Neuron (in vitro differentiated cells): ENCODE data around the gene BLOC1S3.

Experiments
- H2AFZ ChIP-seq: one replicate; pipeline ENCODE4 v1.6.1; 2013; ENCODE audit warnings: low read depth, mild to moderate bottlenecking, inconsistent platforms, low read length, moderate library complexity
- H3K27me3 ChIP-seq: one replicate; pipeline ENCODE4 v1.6.1; 2013; ENCODE audit warnings: low read length; ENCODE audit not compliant: insufficient read depth
- H3K36me3 ChIP-seq: one replicate; pipeline ENCODE4 v1.6.1; 2013; ENCODE audit warnings: low read length; ENCODE audit not compliant: insufficient read depth
- H3K4me1 ChIP-seq: one replicate; pipeline ENCODE4 v1.6.1; 2013; ENCODE audit warnings: low read length; ENCODE audit not compliant: insufficient read depth
- H3K4me3 ChIP-seq: 2 replicates; pipeline ENCODE4 v1.5.1; 2013; ENCODE audit warnings: mild to moderate bottlenecking, low read length, moderate library complexity
- H3K9me3 ChIP-seq: one replicate; pipeline ENCODE4 v1.6.1; 2013; ENCODE audit warnings: low read length

The BLOC1S3 gene

GRCh38 chr19:45172173-45172572 lies 6.4 kb upstream of the BLOC1S3 start:
- H3K9me3 ChIP-seq: no peaks in the 10 kb centered on the region
- no peaks in the 10 kb centered on the region for H3K36me3 ChIP-seq
- H2AFZ ChIP-seq: no peak overlapping the region
- H3K4me1 ChIP-seq: peaks cover 4% of the 10 kb centered on the region
- H3K27me3 ChIP-seq: no peaks in the 10 kb centered on the region
- no peak overlapping the region for H3K4me3 ChIP-seq

GRCh38 chr19:45172611-45173208 lies 5.9 kb upstream of the BLOC1S3 start:
- Histone ChIP-seq H3K9me3 (no peaks in the 10 kb centered on the region), H2AFZ (no peak overlapping the region), H3K4me1 (peaks cover 9% of the 10 kb centered on the region)

DNA sequence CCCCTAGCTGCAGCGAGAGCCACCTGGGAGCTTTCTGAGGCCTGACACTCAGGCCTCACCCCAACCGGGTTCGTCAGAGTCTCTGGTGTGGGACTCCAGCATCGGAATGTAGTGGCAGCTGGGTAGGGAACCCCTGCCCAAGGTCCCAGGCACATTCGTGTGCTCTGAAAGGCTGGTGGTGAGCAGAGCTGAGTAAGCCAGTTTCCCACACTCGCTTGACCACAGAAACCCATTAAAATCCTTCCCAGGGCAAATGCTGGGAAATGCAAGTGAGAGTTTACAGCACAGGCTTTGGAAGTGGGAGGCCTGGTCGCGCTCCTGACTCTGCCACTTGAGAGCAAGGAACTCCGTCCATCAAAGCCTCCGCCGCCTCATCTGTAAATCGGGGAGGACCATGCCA lies 4.8 kb upstream of the BLOC1S3 start:
- H3K4me1 ChIP-seq: peaks cover 9% of the 10 kb centered on the region
- H3K4me3 ChIP-seq: no peak overlapping the region
- no peaks in the 10 kb centered on the region for H3K36me3 ChIP-seq
- no peak overlapping the region for H2AFZ ChIP-seq
- no peaks in the 10 kb centered on the region for H3K27me3 ChIP-seq
- H3K9me3 ChIP-seq: no peaks in the 10 kb centered on the region

More at GRCh38 chr19:45172611-45173208, 5.9 kb upstream of the BLOC1S3 start:
- Histone ChIP-seq H3K27me3 (no peaks in the 10 kb centered on the region), H3K4me3 (no peak overlapping the region), H3K36me3 (no peaks in the 10 kb centered on the region)

- Histone ChIP-seq H3K27me3 (no peaks in the 10 kb centered on the region), H3K4me1 (peaks cover 15% of the 10 kb centered on the region), H3K4me3 (no peak overlapping the region), H2AFZ (no peak overlapping the region), H3K36me3 (no peaks in the 10 kb centered on the region), H3K9me3 (no peaks in the 10 kb centered on the region)
Measured at GRCh38 chr19:45175515-45176345, 2.9 kb upstream of the BLOC1S3 start.

DNA sequence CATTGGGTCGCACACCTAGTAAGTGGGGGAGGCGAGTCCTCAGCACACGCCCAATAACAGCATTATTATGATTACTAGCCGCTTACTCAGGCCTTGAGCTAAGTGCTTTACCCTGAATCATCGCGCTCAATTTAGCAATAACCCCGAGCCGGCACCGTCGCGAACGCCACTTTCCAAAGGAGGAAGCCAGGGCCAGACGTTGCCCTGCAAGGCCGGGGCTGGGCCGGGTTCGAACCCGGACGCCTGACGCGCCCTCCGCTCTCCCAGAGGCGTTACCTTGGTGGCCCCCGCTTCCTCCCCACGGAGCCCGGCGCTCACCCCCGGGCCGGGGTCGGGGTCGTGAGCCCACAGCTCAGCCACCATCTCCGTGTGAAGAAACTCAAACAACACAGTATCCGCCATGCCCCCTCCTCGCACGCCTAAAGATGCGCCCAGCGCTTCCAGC lies 745 bp upstream of the BLOC1S3 start, which contains the start of gene TRAPPC6A:
TRAPPC6A (minus strand) TSS at position 421 of the 445 bp plus-strand sequence; CDS start at position 402, 19 bp downstream.
- Histone ChIP-seq H3K9me3 (no peaks in the 10 kb centered on the region), H3K4me3 (peak within 1 kb of the TSS; percentile 80), H2AFZ (peak within 1 kb of the TSS; percentile 63), H3K27me3 (no peaks in the 10 kb centered on the region), H3K36me3 (no peaks in the 10 kb centered on the region), H3K4me1 (peaks cover 12% of the 10 kb centered on the region)

DNA sequence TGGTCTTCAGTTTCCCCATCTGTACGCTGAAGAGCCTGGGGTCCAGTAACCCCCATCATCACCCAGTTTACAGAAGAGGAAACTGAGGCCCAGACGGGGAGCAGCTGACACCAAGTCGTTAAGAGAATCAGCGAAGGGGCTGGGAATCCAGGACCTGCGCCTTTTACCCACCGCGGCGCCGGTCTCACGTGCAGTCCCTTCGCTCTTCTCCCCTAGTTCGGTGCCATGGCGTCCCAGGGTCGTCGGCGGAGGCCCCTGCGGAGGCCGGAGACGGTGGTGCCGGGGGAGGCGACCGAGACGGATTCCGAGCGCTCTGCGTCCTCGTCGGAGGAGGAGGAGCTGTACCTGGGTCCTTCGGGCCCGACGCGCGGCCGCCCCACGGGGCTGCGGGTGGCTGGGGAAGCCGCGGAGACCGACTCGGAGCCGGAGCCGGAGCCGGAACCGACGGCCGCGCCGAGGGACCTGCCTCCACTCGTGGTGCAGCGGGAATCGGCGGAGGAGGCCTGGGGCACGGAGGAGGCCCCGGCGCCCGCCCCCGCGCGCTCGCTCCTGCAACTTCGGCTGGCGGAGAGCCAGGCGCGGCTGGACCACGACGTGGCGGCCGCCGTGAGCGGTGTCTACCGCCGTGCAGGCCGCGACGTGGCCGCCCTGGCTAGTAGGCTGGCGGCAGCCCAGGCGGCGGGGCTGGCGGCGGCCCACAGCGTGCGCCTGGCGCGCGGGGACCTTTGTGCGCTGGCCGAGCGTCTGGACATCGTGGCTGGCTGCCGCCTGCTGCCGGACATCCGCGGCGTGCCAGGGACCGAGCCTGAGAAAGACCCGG lies 698 bp downstream of the BLOC1S3 start:
- Histone ChIP-seq H2AFZ (peak overlapping the region; percentile 63), H3K27me3 (no peaks in the 10 kb centered on the region), H3K4me1 (peaks cover 12% of the 10 kb centered on the region), H3K9me3 (no peaks in the 10 kb centered on the region), H3K36me3 (no peaks in the 10 kb centered on the region), H3K4me3 (peak overlapping the region; percentile 80)

DNA sequence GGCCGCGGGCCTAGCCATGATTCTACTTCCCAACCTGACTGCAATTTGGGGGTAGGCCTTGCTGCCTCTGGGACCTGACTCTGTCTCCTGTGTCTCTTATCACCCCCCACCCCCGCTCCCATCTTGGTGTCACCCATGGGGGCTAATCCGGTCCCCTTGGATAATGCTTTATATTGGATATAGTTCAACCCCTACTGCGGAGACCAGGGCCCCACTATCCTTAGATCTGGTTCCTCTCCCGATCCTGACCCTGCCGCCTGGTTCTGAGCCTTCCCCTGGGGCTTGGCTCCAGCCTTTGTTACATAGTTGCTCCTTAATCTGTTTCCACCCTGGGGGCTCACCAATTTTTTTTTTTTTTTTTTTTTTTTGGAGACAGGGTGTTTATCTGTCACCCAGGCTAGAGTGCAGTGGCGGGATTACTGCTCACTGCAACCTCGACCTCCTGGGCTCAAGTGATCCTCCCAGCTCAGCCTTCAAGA lies 1.3 kb downstream of the BLOC1S3 start:
- H3K9me3 ChIP-seq: no peaks in the 10 kb centered on the region
- no peak overlapping the region for H2AFZ ChIP-seq
- H3K4me1 ChIP-seq: peaks cover 12% of the 10 kb centered on the region
- no peaks in the 10 kb centered on the region for H3K36me3 ChIP-seq
- H3K27me3 ChIP-seq: no peaks in the 10 kb centered on the region
- peak overlapping the region; percentile 80 for H3K4me3 ChIP-seq

DNA sequence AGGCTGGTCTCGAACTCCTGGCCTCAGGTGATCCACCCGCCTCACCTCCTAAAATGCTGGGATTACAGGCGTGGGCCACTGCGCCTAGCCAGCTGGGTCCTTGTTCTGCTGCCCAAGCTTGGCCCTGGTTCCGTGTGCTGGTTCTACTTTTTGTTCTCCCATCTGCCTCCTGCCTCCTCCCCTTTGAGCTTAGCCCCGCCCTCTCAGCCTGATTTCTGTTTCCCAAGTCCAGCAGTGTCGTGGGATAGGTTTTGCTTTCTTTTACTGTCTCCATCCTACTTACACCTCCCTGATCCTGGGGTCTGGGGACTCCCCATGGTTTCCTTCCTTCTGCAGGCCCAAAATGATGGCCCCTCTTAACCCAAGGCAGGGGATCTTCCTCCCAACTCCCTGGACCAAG lies 2.4 kb downstream of the BLOC1S3 start:
- H3K4me1 ChIP-seq: peaks cover 12% of the 10 kb centered on the region
- no peak overlapping the region for H3K4me3 ChIP-seq
- no peak overlapping the region for H2AFZ ChIP-seq
- no peaks in the 10 kb centered on the region for H3K9me3 ChIP-seq
- no peaks in the 10 kb centered on the region for H3K27me3 ChIP-seq
- H3K36me3 ChIP-seq: no peaks in the 10 kb centered on the region

DNA sequence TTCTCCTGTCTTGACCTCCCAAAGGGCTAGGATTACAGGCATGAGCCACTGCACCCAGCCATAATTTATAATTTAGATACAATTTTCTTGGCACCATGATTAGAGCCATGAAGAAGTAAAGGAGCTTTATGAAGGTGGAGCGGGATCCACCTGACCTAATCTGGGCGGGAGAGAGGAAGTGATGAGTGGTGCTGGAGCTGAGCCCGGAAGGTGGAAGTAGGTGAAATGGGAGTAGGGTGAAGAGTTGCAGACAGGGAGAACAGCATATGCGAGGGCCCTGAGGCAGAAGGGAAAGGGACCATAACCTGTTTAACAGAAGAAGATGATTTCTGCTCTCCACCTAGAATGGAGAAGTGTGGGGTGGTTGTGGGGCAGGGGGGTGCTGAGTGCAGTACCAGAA lies 4.2 kb downstream of the BLOC1S3 start:
- Histone ChIP-seq H3K9me3 (no peaks in the 10 kb centered on the region), H3K4me1 (peaks cover 6% of the 10 kb centered on the region), H3K36me3 (no peaks in the 10 kb centered on the region), H3K4me3 (no peak overlapping the region), H3K27me3 (no peaks in the 10 kb centered on the region), H2AFZ (no peak overlapping the region)

GRCh38 chr19:45184115-45184514 lies 5.5 kb downstream of the BLOC1S3 start:
- H3K9me3 ChIP-seq: no peaks in the 10 kb centered on the region
- no peak overlapping the region for H3K4me3 ChIP-seq
- H3K27me3 ChIP-seq: no peaks in the 10 kb centered on the region
- no peak overlapping the region for H2AFZ ChIP-seq
- peaks cover 6% of the 10 kb centered on the region for H3K4me1 ChIP-seq
- no peaks in the 10 kb centered on the region for H3K36me3 ChIP-seq

DNA sequence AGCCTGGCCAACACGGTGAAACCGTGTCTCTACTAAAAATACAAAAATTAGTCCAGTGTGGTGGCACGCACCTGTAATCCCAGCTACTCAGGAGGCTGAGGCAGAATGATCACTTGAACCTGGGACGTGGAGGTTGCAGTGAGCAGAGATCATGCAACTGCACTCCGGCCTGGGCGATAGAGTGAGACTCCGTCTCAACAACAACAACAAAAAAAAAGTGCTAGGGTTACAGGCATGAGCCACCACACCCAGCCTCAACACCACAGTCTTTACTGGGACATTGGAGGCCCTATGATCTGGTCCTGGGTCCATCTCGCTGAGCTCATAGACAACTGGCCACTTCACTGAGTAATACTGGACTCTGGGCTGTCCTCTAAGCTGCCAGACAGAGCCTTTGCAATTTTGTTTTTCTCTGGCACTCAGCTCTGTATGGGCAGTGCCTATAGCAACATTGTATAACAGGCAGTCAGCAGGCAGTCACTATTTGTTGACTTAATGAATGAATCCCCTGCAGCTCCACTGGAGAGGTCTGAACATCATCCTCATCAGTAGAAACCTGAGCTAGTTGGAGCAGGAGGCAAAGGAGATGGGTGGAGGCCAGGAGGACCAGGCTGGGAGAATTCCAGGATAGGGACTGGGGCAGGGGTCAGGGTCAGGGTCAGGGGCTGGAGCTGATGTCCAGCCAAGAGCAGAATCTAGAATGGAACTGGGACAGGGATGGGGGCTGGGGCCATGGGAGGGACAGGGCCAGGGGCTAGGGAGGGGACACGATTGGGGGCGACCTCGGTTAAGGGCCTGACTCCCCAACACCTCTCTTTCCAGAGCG lies 8.1 kb downstream of the BLOC1S3 start:
- no peaks in the 10 kb centered on the region for H3K9me3 ChIP-seq
- H3K4me3 ChIP-seq: no peak overlapping the region
- no peaks in the 10 kb centered on the region for H3K36me3 ChIP-seq
- no peak overlapping the region for H2AFZ ChIP-seq
- H3K4me1 ChIP-seq: no peaks in the 10 kb centered on the region
- H3K27me3 ChIP-seq: no peaks in the 10 kb centered on the region

- H3K9me3 ChIP-seq: no peaks in the 10 kb centered on the region
- H2AFZ ChIP-seq: no peak overlapping the region
- no peaks in the 10 kb centered on the region for H3K27me3 ChIP-seq
- no peaks in the 10 kb centered on the region for H3K36me3 ChIP-seq
- no peak overlapping the region for H3K4me3 ChIP-seq
- H3K4me1 ChIP-seq: no peaks in the 10 kb centered on the region
Measured at GRCh38 chr19:45187421-45188100, 9.0 kb downstream of the BLOC1S3 start.
